Caco-2 (cell line): ENCODE data around the gene KLK1. TPM values are rescaled to one million over a fixed set of nuclear protein-coding genes. Genes with fewer than 3 reads are reported as not detected.

Experiments
- BruUV-seq: library from RNA; stranded (reverse); fragments of 400-500 nt; replicated peaks from 2 replicates; lab custom pipeline; 2021; lab: Mats Ljungman, UMichigan
- CTCF ChIA-PET: fragments of 300-600 bp; sonication (Branson Sonifier 250); formaldehyde crosslinking; loops from one replicate; lab custom pipeline; 2022; ENCODE audit warnings: antibody characterized with exemption; lab: Charles Lee
- POLR2A ChIA-PET: fragments of 300-600 bp; sonication (Branson Sonifier 250); formaldehyde crosslinking; loops from one replicate; lab custom pipeline; 2022; ENCODE audit warnings: antibody characterized with exemption; lab: Charles Lee
- DNase-seq, 2 experiments: peaks; one replicate each; pipeline versions ENCODE4 v3.0.0 to v3.0.0-alpha.2; 2020 to 2022
- H3K27me3 ChIP-seq: replicated peaks from 2 replicates; pipeline ENCODE4 v1.6.0; 2011; ENCODE audit warnings: low read length; ENCODE audit not compliant: control insufficient read depth, insufficient read depth
- H3K36me3 ChIP-seq: 2 replicates; pipeline ENCODE4 v1.5.1; 2011; ENCODE audit warnings: low read length; ENCODE audit not compliant: control insufficient read depth, insufficient read depth
- H3K4me1 ChIP-seq: fragments of 250-450 bp; sonication (Bioruptor Pico); 2 replicates; pipeline ENCODE4 v1.5.1; 2020; ENCODE audit warnings: mild to moderate bottlenecking
- H3K4me3 ChIP-seq: 2 replicates; pipeline ENCODE4 v1.5.1; 2011; ENCODE audit warnings: low read depth, mild to moderate bottlenecking, control low read depth, low read length
- H3K9me3 ChIP-seq: fragments of 250-450 bp; sonication (Bioruptor Pico); 2 replicates; pipeline ENCODE4 v1.5.1; 2020; ENCODE audit warnings: mild to moderate bottlenecking, moderate library complexity
- H3K27ac Mint-ChIP-seq: one replicate; pipeline ENCODE4 v1.8.0; 2022; ENCODE audit warnings: mixed read lengths; ENCODE audit not compliant: unreplicated experiment
- H3K27me3 Mint-ChIP-seq: one replicate; pipeline ENCODE4 v1.8.0; 2022; ENCODE audit warnings: mixed read lengths; ENCODE audit not compliant: insufficient read depth, unreplicated experiment
- H3K36me3 Mint-ChIP-seq: one replicate; pipeline ENCODE4 v1.8.0; 2022; ENCODE audit warnings: mild to moderate bottlenecking, mixed read lengths; ENCODE audit not compliant: insufficient read depth, unreplicated experiment
- H3K4me1 Mint-ChIP-seq: one replicate; pipeline ENCODE4 v1.8.0; 2022; ENCODE audit warnings: low read depth, mixed read lengths; ENCODE audit not compliant: unreplicated experiment
- H3K4me3 Mint-ChIP-seq: one replicate; pipeline ENCODE4 v1.8.0; 2022; ENCODE audit warnings: mild to moderate bottlenecking, moderate library complexity, mixed read lengths; ENCODE audit not compliant: unreplicated experiment
- H3K9me3 Mint-ChIP-seq: one replicate; pipeline ENCODE4 v1.8.0; 2022; ENCODE audit warnings: mixed read lengths; ENCODE audit not compliant: unreplicated experiment
- intact Hi-C: fragments of 100-400 bp; cut with micrococcal nuclease; formaldehyde crosslinking; loops from one replicate; pipeline ENCODE4 v1.10.0; 2022; ENCODE audit not compliant: unreplicated experiment
- total RNA-seq: library from RNA; stranded (reverse); gene quantifications from 2 replicates; pipeline ENCODE4 v1.2.3, GENCODE V29; 2022
- TF ChIP-seq, protein P1 (sequence below), 2 experiments: fragments of 200-600 bp in 1 of 2; IDR thresholded peaks; 1 replicate in 1 of 2; 2 replicates in 1 of 2; pipeline versions ENCODE4 v1.5.1 to v1.8.0; 2011 to 2022; ENCODE audit warnings: antibody characterized with exemption in 1 of 2, control low read depth in 1 of 2, inconsistent platforms in 1 of 2, low read depth in 1 of 2, low read length in 1 of 2, mild to moderate bottlenecking in 1 of 2, moderate library complexity in 1 of 2; ENCODE audit not compliant: insufficient read depth in 1 of 2, severe bottlenecking in 1 of 2, unreplicated experiment in 1 of 2

KLK1 gene
- total RNA-seq, 1 experiment from 2014 or later, result 0.73 TPM

- Mint-ChIP-seq H3K9me3 (no peaks in the 10 kb centered on the region), H3K4me1 (no peaks in the 10 kb centered on the region), H3K27ac (no peak overlapping the region), H3K27me3 (peaks cover 19% of the 10 kb centered on the region), H3K36me3 (peaks cover 16% of the 10 kb centered on the region), H3K4me3 (no peak overlapping the region)
- DNase-seq, result no peak
- no peak overlapping the region for H3K4me3 ChIP-seq
- CTCF ChIA-PET, result no interaction called here
- POLR2A ChIA-PET, result no interaction called here
- no TSS peak for BruUV-seq
- no peaks in the 10 kb centered on the region for H3K9me3 ChIP-seq
- H3K4me1 ChIP-seq, result no peaks in the 10 kb centered on the region
- intact Hi-C loops, result no loop called here
- TF ChIP-seq, protein P1, sequence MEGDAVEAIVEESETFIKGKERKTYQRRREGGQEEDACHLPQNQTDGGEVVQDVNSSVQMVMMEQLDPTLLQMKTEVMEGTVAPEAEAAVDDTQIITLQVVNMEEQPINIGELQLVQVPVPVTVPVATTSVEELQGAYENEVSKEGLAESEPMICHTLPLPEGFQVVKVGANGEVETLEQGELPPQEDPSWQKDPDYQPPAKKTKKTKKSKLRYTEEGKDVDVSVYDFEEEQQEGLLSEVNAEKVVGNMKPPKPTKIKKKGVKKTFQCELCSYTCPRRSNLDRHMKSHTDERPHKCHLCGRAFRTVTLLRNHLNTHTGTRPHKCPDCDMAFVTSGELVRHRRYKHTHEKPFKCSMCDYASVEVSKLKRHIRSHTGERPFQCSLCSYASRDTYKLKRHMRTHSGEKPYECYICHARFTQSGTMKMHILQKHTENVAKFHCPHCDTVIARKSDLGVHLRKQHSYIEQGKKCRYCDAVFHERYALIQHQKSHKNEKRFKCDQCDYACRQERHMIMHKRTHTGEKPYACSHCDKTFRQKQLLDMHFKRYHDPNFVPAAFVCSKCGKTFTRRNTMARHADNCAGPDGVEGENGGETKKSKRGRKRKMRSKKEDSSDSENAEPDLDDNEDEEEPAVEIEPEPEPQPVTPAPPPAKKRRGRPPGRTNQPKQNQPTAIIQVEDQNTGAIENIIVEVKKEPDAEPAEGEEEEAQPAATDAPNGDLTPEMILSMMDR (IDR thresholded peaks at IDR 0.05; ENCODE audit: insufficient read depth in 1 of 2, low read depth in 1 of 2, low read length in 1 of 2, severe bottlenecking in 1 of 2, unreplicated experiment in 1 of 2), result no peak
- no peaks in the 10 kb centered on the region for H3K27me3 ChIP-seq
- no peaks in the 10 kb centered on the region for H3K36me3 ChIP-seq
Measured at GRCh38 chr19:50829801-50830200, 6.2 kb upstream of the KLK1 start.

GRCh38 chr19:50827476-50827875, 3.9 kb upstream of the KLK1 start:
- POLR2A ChIA-PET, result no interaction called here
- H3K27me3 Mint-ChIP-seq, result peaks cover 16% of the 10 kb centered on the region
- no peaks in the 10 kb centered on the region for H3K27me3 ChIP-seq
- no peaks in the 10 kb centered on the region for H3K4me1 Mint-ChIP-seq
- no peaks in the 10 kb centered on the region for H3K9me3 Mint-ChIP-seq
- H3K4me1 ChIP-seq, result 0 out of 2 replicates have a peak, but pooled peaks cover 5% of the 10 kb centered on the region
- intact Hi-C loops, result no loop called here
- CTCF ChIA-PET, result no interaction called here
- H3K4me3 ChIP-seq, result no peak overlapping the region
- H3K27ac Mint-ChIP-seq, result no peak overlapping the region
- no TSS peak for BruUV-seq
- TF ChIP-seq, protein P1 (IDR thresholded peaks at IDR 0.05; ENCODE audit: insufficient read depth in 1 of 2, low read depth in 1 of 2, low read length in 1 of 2, severe bottlenecking in 1 of 2, unreplicated experiment in 1 of 2), result no peak
- H3K36me3 Mint-ChIP-seq, result peaks cover 10% of the 10 kb centered on the region
- no peak for DNase-seq
- no peaks in the 10 kb centered on the region for H3K36me3 ChIP-seq
- H3K4me3 Mint-ChIP-seq, result no peak overlapping the region
- no peaks in the 10 kb centered on the region for H3K9me3 ChIP-seq

- Mint-ChIP-seq H3K4me1 (no peaks in the 10 kb centered on the region), H3K36me3 (peaks cover 7% of the 10 kb centered on the region), H3K27me3 (peaks cover 16% of the 10 kb centered on the region), H3K27ac (no peak overlapping the region), H3K4me3 (no peak overlapping the region), H3K9me3 (no peaks in the 10 kb centered on the region)
- BruUV-seq, result no TSS peak
- H3K27me3 ChIP-seq, result no peaks in the 10 kb centered on the region
- ChIA-PET CTCF (no interaction called here), POLR2A (no interaction called here)
- DNase-seq, result no peak
- H3K4me1 ChIP-seq, result 0 out of 2 replicates have a peak, but pooled peaks cover 5% of the 10 kb centered on the region
- H3K4me3 ChIP-seq, result no peak overlapping the region
- no peaks in the 10 kb centered on the region for H3K36me3 ChIP-seq
- TF ChIP-seq, protein P1 (IDR thresholded peaks at IDR 0.05; ENCODE audit: insufficient read depth in 1 of 2, low read depth in 1 of 2, low read length in 1 of 2, severe bottlenecking in 1 of 2, unreplicated experiment in 1 of 2), result no peak
- intact Hi-C loops, result no loop called here
- no peaks in the 10 kb centered on the region for H3K9me3 ChIP-seq
Measured at GRCh38 chr19:50826492-50827240, 3.1 kb upstream of the KLK1 start.
